Transverse colon (tissue), 4 donors: ENCODE data around the gene NPS.

Experiments used
- POLR2A ChIP-seq: fragments of 450-650 bp; IDR thresholded peaks from one replicate; pipeline ENCODE4 v1.6.1; 2016; ENCODE audit warnings: antibody characterized with exemption, mild to moderate bottlenecking, moderate library complexity
- POLR2AphosphoS5 ChIP-seq, 3 donors: sonication (generic); formaldehyde crosslinking; IDR thresholded peaks; one replicate each; pipeline ENCODE4 v1.6.1; 2016; ENCODE audit warnings: antibody characterized with exemption in 3 of 3
- TF ChIP-seq, protein P1 (sequence below), 5 experiments: fragments of 200-600 bp in 3 of 5; fragments of 450-650 bp in 2 of 5; sonication (generic) in 3 of 5; IDR thresholded peaks; 1 replicate in 2 of 5; 2 replicates in 3 of 5; pipeline ENCODE4 v1.5.1; 2016 to 2017; ENCODE audit warnings: antibody characterized with exemption in 5 of 5, inconsistent platforms in 3 of 5, mild to moderate bottlenecking in 2 of 5, moderate library complexity in 1 of 5

DNA sequence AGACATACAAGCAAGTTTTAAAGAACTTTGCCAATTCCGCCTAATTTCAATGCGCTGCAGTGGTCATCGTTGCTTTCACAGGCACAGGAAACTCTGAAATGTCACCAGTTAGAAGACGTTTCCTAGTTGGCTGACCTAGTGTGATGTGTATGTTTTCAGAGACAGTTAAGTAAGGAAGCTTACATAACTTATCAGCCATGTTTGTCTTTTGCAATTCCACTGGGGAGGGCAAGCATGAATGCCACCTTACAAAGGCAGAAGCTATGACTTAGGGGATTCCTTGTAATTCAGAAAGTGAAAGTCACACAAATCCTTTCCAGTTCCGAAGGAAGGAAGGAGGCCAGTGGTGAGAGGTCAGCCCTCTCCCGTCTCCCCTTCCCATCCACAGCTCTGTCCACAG, 15.0 kb upstream of the NPS start:
- TF ChIP-seq, protein P1, sequence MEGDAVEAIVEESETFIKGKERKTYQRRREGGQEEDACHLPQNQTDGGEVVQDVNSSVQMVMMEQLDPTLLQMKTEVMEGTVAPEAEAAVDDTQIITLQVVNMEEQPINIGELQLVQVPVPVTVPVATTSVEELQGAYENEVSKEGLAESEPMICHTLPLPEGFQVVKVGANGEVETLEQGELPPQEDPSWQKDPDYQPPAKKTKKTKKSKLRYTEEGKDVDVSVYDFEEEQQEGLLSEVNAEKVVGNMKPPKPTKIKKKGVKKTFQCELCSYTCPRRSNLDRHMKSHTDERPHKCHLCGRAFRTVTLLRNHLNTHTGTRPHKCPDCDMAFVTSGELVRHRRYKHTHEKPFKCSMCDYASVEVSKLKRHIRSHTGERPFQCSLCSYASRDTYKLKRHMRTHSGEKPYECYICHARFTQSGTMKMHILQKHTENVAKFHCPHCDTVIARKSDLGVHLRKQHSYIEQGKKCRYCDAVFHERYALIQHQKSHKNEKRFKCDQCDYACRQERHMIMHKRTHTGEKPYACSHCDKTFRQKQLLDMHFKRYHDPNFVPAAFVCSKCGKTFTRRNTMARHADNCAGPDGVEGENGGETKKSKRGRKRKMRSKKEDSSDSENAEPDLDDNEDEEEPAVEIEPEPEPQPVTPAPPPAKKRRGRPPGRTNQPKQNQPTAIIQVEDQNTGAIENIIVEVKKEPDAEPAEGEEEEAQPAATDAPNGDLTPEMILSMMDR (IDR thresholded peaks at IDR 0.05), result no peak
- no peak for TF ChIP-seq POLR2A
- TF ChIP-seq POLR2AphosphoS5 (IDR thresholded peaks at IDR 0.05), result no peak
